Endothelial cell of umbilical vein (primary cell): Measurements from ENCODE around the gene ATG101. TPM values are rescaled to one million over a fixed set of nuclear protein-coding genes. Genes with fewer than 3 reads are reported as not detected.

ENCODE experiments used
- BruUV-seq: library from RNA; stranded (reverse); fragments of 400-500 nt; replicated peaks from 2 replicates; lab custom pipeline; 2021; lab: Mats Ljungman, UMichigan
- CTCF ChIA-PET: fragments of 300-600, 350-600 bp; sonication (Branson Sonifier 250); formaldehyde crosslinking; loops from one replicate; lab custom pipeline; 2021; ENCODE audit warnings: antibody characterized with exemption, inconsistent platforms; lab: Charles Lee
- POLR2A ChIA-PET: fragments of 300-600, 350-600 bp; sonication (Branson Sonifier 250); formaldehyde crosslinking; loops from one replicate; lab custom pipeline; 2021; ENCODE audit warnings: antibody characterized with exemption, inconsistent platforms; lab: Charles Lee
- DNase-seq: peaks from one replicate; pipeline ENCODE4 v3.0.0-alpha.2; 2011; ENCODE audit warnings: low read depth, low spot score
- FAIRE-seq: peaks from 2 replicates; lab custom pipeline; 2011; peaks lifted over from hg19 to GRCh38; lab: Jason Lieb, UNC
- H2AFZ ChIP-seq: 2 replicates; pipeline ENCODE4 v1.6.0; 2012; ENCODE audit warnings: low read depth, low read length, control low read depth, inconsistent platforms
- H3K27ac ChIP-seq: 2 replicates; pipeline ENCODE4 v1.5.1; 2011; ENCODE audit warnings: low read depth, mild to moderate bottlenecking, control low read depth, low read length, moderate library complexity; ENCODE audit not compliant: insufficient read depth
- H3K27me3 ChIP-seq, 2 experiments: 2 replicates each; pipeline versions ENCODE4 v1.6.0 to v1.6.1; 2011; ENCODE audit warnings: low read length in 2 of 2, mixed read lengths in 1 of 2; ENCODE audit not compliant: control insufficient read depth in 2 of 2, insufficient read depth in 2 of 2
- H3K36me3 ChIP-seq, 2 experiments: 2 replicates in 1 of 2; 3 replicates in 1 of 2; pipeline ENCODE4 v1.5.1; 2011; ENCODE audit warnings: low read length in 2 of 2, mild to moderate bottlenecking in 1 of 2, moderate library complexity in 1 of 2; ENCODE audit not compliant: control insufficient read depth in 2 of 2, insufficient read depth in 2 of 2; ENCODE audit errors: extremely low read depth in 1 of 2
- H3K4me1 ChIP-seq: 3 replicates; pipeline ENCODE4 v1.5.1; 2011; ENCODE audit warnings: mild to moderate bottlenecking, low read length; ENCODE audit not compliant: control insufficient read depth, insufficient read depth; ENCODE audit errors: extremely low read depth
- H3K4me2 ChIP-seq: 2 replicates; pipeline ENCODE4 v1.6.1; 2011; ENCODE audit warnings: low read length, control low read depth, mixed read lengths; ENCODE audit not compliant: insufficient read depth
- H3K4me3 ChIP-seq, 3 experiments: fragments of 200-600 bp in 1 of 3; sonication (generic), shearing (Covaris generic) in 1 of 3; replicated peaks in 1 of 3; 2 replicates each; pipeline ENCODE4 v1.5.1; 2011 to 2016; ENCODE audit warnings: control low read depth in 3 of 3, low read length in 3 of 3, mild to moderate bottlenecking in 2 of 3, inconsistent platforms in 1 of 3, low read depth in 1 of 3, moderate library complexity in 1 of 3; ENCODE audit not compliant: insufficient read depth in 1 of 3
- H3K79me2 ChIP-seq: 2 replicates; pipeline ENCODE4 v1.6.0; 2012; ENCODE audit warnings: low read length, inconsistent platforms; ENCODE audit not compliant: control insufficient read depth, insufficient read depth
- H3K9ac ChIP-seq: replicated peaks from 2 replicates; pipeline ENCODE3; 2011; ENCODE audit warnings: low read length, control low read depth; ENCODE audit not compliant: insufficient read depth; ENCODE audit errors: extremely low read depth
- H3K9me1 ChIP-seq: replicated peaks from 3 replicates; pipeline ENCODE4 v1.6.0; 2011; ENCODE audit warnings: mild to moderate bottlenecking, low read length; ENCODE audit not compliant: control insufficient read depth, insufficient read depth; ENCODE audit errors: extremely low read depth
- H3K9me3 ChIP-seq: replicated peaks from 2 replicates; pipeline ENCODE4 v1.5.1; 2012; ENCODE audit warnings: low read length, inconsistent platforms; ENCODE audit not compliant: control insufficient read depth, insufficient read depth
- H4K20me1 ChIP-seq: replicated peaks from 2 replicates; pipeline ENCODE3; 2011; ENCODE audit warnings: mild to moderate bottlenecking, low read length; ENCODE audit not compliant: control insufficient read depth, insufficient read depth; ENCODE audit errors: extremely low read depth
- CTCF ChIP-seq, 2 donors: IDR thresholded peaks; 1 replicate in 1 of 2; 2 replicates in 1 of 2; pipeline ENCODE4 v1.5.1; 2011; ENCODE audit warnings: low read length in 2 of 2, mild to moderate bottlenecking in 2 of 2, moderate library complexity in 2 of 2, control low read depth in 1 of 2, inconsistent platforms in 1 of 2, low read depth in 1 of 2; ENCODE audit not compliant: insufficient read depth in 1 of 2; ENCODE audit errors: extremely low read depth in 1 of 2
- FOS ChIP-seq: IDR thresholded peaks from 2 replicates; pipeline ENCODE4 v1.6.1; 2011; ENCODE audit warnings: mild to moderate bottlenecking, low read length, moderate library complexity, borderline replicate concordance; ENCODE audit not compliant: insufficient read depth
- GATA2 ChIP-seq: IDR thresholded peaks from 2 replicates; pipeline ENCODE4 v1.7.0; 2011; ENCODE audit warnings: low read depth, mild to moderate bottlenecking, moderate library complexity, mixed read lengths, low read length; ENCODE audit not compliant: insufficient read length, insufficient read depth
- JUN ChIP-seq: IDR thresholded peaks from 2 replicates; pipeline ENCODE4 v1.6.1; 2011; ENCODE audit warnings: borderline replicate concordance, low read depth; ENCODE audit not compliant: insufficient read length, insufficient read depth
- MYC ChIP-seq: IDR thresholded peaks from one replicate; pipeline ENCODE4 v1.6.1; 2011; ENCODE audit warnings: mild to moderate bottlenecking, low read depth, low read length
- POLR2A ChIP-seq: IDR thresholded peaks from 2 replicates; pipeline ENCODE4 v1.6.1; 2012; ENCODE audit warnings: low read depth, mild to moderate bottlenecking, control low read depth, low read length
- POLR2AphosphoS5 ChIP-seq: IDR thresholded peaks from 2 replicates; pipeline ENCODE4 v1.6.1; 2012; ENCODE audit warnings: low read depth, mild to moderate bottlenecking, control low read depth, low read length, moderate library complexity; ENCODE audit not compliant: insufficient read depth
- dilution Hi-C: fragments of 300-500 bp; cut with MboI; formaldehyde crosslinking; loops from one replicate; pipeline ENCODE4 v1.15.0; 2019; ENCODE audit warnings: low sequenced_read_pairs; ENCODE audit not compliant: extremely low pct_ligation_motif_present
- intact Hi-C: fragments of 100-400 bp; cut with micrococcal nuclease; formaldehyde crosslinking; loops from one replicate; pipeline ENCODE4 v1.10.0; 2022
- polyA plus RNA-seq, 4 experiments: library from polyadenylated mRNA; depleted of rRNA in 3 of 4; stranded (reverse) in 3 of 4; unstranded in 1 of 4; fragments of >200 nt; gene quantifications; 2 replicates each; pipeline versions ENCODE4 v1.2.1 to v1.2.3, GENCODE V29; 2011 to 2012; ENCODE audit warnings: missing spikeins in 1 of 4
- total RNA-seq: library from RNA; stranded (reverse); gene quantifications from 2 replicates; pipeline ENCODE4 v1.2.3, GENCODE V29; 2021

Gene ATG101
- total and polyA plus RNA-seq, 2 donors (not counting 3 experiments of a cell fraction or from before 2014, with no cell fraction given): 41.6 to 78.4 TPM

- H3K4me2 ChIP-seq: no peak overlapping the region
- H3K9me1 ChIP-seq: no peaks in the 10 kb centered on the region
- TF ChIP-seq CTCF (IDR thresholded peaks at IDR 0.05; ENCODE audit: extremely low read depth in 1 of 2, insufficient read depth in 1 of 2, low read depth in 1 of 2, low read length in 2 of 2): no peak
- TF ChIP-seq GATA2: no peak
- no peak for TF ChIP-seq JUN
- no peak for TF ChIP-seq MYC
- no peak for TF ChIP-seq POLR2AphosphoS5
- TF ChIP-seq POLR2A: no peak
- TF ChIP-seq FOS: no peak
- peaks cover 7% of the 10 kb centered on the region for H3K4me1 ChIP-seq
- CTCF ChIA-PET: interaction anchor here (0.6 to 1.1 kb wide), 4 partner anchors 10 to 66 kb away, joined by 3 to 5 read pairs (median 3); no protein-coding TSS in a partner anchor
- FAIRE-seq (no peak), DNase-seq (no peak)
- H3K79me2 ChIP-seq: no peaks in the 10 kb centered on the region
- dilution Hi-C loops (no loop called here), intact Hi-C loops (no loop called here)
- no peak overlapping the region for H3K9ac ChIP-seq
- H3K36me3 ChIP-seq: no peaks in the 10 kb centered on the region
- H3K9me3 ChIP-seq: no peaks in the 10 kb centered on the region
- no peaks in the 10 kb centered on the region for H3K27me3 ChIP-seq
- H3K4me3 ChIP-seq: no peak overlapping the region
- no peaks in the 10 kb centered on the region for H4K20me1 ChIP-seq
- no TSS peak for BruUV-seq
- H2AFZ ChIP-seq: no peak overlapping the region
- H3K27ac ChIP-seq: no peak overlapping the region
- POLR2A ChIA-PET: no interaction called here
Observed at GRCh38 chr12:52055731-52056711, 13.8 kb upstream of the ATG101 start.
